Activated CD8-positive, alpha-beta T cell treated with anti-CD3 and anti-CD28 coated beads, Interleukin-2, amount 10 ng/mL, durations not matched to agents 7 days and 5 days (primary cell): ENCODE measurements around the gene MAB21L4. TPM values are rescaled to one million over a fixed set of nuclear protein-coding genes. Genes with fewer than 3 reads are reported as not detected.

Source experiments
- ATAC-seq: fragments of 150-1000 bp; cut with Tn5 transposase; one replicate; pipeline ENCODE4 v1.10.0; 2021; ENCODE audit warnings: moderate library complexity
- CTCF ChIA-PET: fragments of 350-600 bp; sonication (Branson Sonifier 250); formaldehyde crosslinking; loops from one replicate; lab custom pipeline; 2021; ENCODE audit warnings: antibody characterized with exemption; lab: Charles Lee
- POLR2A ChIA-PET: fragments of 350-600 bp; sonication (Branson Sonifier 250); formaldehyde crosslinking; loops from one replicate; lab custom pipeline; 2021; ENCODE audit warnings: antibody characterized with exemption; lab: Charles Lee
- DNase-seq: peaks from one replicate; pipeline ENCODE4 v3.0.0-alpha.2; 2020
- H3K27ac Mint-ChIP-seq: one replicate; pipeline ENCODE4 v1.8.0; 2021; ENCODE audit warnings: mild to moderate bottlenecking, mixed read lengths
- H3K27me3 Mint-ChIP-seq: one replicate; pipeline ENCODE4 v1.8.0; 2021; ENCODE audit warnings: low read depth, mixed read lengths
- H3K36me3 Mint-ChIP-seq: one replicate; pipeline ENCODE4 v1.8.0; 2021; ENCODE audit warnings: low read depth, mixed read lengths
- H3K4me1 Mint-ChIP-seq: one replicate; pipeline ENCODE4 v1.8.0; 2021; ENCODE audit warnings: low read depth, mixed read lengths
- H3K4me3 Mint-ChIP-seq: one replicate; pipeline ENCODE4 v1.8.0; 2021; ENCODE audit warnings: mild to moderate bottlenecking, mixed read lengths
- H3K9me3 Mint-ChIP-seq: one replicate; pipeline ENCODE4 v1.8.0; 2022; ENCODE audit warnings: mixed read lengths; ENCODE audit not compliant: insufficient read depth
- total RNA-seq, 2 experiments: library from RNA; stranded (reverse); gene quantifications; one replicate each; pipeline ENCODE4 v1.2.3, GENCODE V29; 2021

The MAB21L4 gene
- total RNA-seq, 2 experiments from 2014 or later, result not detected

DNA sequence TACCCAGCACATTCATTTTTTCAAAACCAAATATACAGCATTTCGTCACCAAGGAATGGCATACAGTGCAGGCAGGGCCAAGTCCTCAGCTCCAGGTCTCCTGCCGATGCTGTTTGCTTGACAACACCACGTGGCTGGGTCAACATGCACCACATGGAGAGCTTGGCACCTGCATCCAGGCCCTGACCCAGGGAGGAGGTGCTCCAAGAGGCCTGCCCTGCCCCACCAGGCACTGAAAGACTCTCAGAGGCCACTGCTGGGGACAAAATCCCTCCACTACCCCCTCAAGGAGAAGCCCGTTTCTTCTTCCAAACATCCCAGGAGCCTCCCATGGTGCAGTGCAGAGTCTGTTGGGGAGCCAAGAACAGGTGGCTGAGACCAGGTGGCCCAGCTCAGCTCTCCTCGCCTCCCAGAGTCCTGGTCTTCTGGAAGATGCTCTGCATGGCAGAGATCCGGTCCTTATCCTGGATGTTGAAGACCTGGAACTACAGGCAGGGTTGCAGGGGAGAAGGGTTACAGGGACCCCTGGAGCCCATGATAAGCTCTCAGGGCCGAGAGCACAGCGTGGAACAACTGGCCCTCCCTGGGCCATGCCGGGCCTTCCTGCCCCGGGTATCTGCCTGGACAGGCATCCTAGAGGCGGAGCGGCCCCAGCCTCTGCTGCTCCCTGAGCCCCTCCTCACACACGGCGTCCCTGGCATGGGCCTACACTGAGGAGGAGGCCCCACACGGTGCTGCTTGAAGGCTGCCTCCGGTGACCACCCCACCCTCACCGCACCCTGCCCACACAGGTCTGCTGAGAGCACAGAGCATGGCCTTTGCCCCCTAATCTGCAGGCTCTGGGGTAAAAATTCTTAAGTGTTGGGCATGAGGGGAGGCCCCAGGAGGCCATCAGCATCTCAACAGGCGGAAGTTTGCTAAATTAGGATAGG is 9.0 kb downstream of the MAB21L4 start:
- Mint-ChIP-seq H3K27ac (no peak overlapping the region), H3K27me3 (peaks cover 6% of the 10 kb centered on the region), H3K4me3 (no peak overlapping the region), H3K36me3 (no peaks in the 10 kb centered on the region), H3K4me1 (no peaks in the 10 kb centered on the region), H3K9me3 (no peaks in the 10 kb centered on the region)
- no peak for DNase-seq
- CTCF ChIA-PET, result no interaction called here
- ATAC-seq, result no peak
- POLR2A ChIA-PET, result no interaction called here

DNA sequence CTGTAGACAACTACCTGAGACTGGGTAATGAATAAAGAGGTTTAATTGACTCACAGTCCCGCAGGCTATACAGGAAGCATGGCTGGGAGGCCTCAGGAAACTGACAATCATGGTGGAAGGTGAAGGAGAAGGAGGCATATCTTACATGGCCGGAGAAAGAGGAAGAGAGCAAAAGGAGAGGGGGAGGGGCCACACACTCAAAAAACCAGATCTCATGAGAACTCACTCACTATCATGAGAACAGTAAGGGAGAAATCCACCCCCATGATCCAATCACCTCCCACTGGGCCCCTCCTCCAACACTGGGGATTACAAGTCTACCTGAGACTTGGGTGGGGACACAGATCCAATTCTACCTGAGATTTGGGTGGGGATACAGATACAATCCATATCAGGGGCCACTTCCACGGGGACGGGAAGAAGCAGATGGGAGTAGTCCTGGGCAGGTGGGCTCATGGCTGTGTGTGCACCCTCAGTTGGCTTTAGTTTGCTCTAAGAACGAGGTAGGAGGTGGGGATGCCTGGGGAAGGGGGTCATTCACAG is 9.9 kb downstream of the MAB21L4 start:
- POLR2A ChIA-PET, result no interaction called here
- DNase-seq (no peak), ATAC-seq (no peak)
- no peak overlapping the region for H3K27ac Mint-ChIP-seq
- peaks cover 7% of the 10 kb centered on the region for H3K27me3 Mint-ChIP-seq
- no peaks in the 10 kb centered on the region for H3K9me3 Mint-ChIP-seq
- H3K4me3 Mint-ChIP-seq, result no peak overlapping the region
- no peaks in the 10 kb centered on the region for H3K4me1 Mint-ChIP-seq
- no peaks in the 10 kb centered on the region for H3K36me3 Mint-ChIP-seq
- CTCF ChIA-PET, result no interaction called here

DNA sequence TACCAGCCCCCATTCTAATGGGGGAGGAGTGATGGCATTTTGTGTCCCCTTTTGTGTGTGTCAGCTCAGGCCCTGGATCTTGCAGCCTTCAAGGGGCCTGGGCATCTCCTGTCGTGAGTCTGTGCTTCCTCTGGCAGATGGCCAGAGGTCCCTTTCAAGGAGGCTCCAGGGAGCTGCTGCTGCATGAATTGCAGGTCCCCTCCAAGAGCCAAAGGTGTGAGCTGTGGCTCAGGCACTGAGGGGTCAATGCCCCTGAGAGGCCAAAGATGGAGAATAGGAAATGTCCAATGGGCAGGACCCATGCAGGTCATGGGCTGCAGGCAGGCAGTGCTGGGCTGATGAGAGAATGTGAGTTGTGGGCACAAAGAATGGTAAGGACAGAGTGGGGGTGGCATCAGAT is 10.4 kb downstream of the MAB21L4 start:
- no peak for ATAC-seq
- H3K4me1 Mint-ChIP-seq, result no peaks in the 10 kb centered on the region

DNA sequence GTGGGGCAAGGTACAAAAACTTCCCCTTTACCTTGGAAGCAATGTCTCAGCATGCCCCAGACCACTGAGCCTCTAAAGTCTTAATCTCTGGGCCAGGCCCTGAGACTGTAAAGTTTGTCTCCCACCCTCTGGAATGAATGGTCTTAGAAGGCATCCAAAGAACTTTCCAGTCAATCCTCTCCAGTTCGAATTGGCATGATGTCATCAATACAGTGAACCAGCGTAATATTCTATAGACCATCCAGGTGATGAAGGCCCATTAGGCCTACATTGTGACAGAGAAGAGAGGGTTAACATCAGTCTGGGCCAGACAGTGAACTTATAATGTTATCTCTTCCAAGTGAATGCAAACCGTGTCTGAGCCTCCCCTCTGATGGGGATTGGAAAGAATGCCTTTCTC is 11.2 kb downstream of the MAB21L4 start:
- ATAC-seq, result no peak
- no peaks in the 10 kb centered on the region for H3K9me3 Mint-ChIP-seq
- no peaks in the 10 kb centered on the region for H3K4me1 Mint-ChIP-seq
- no peak overlapping the region for H3K27ac Mint-ChIP-seq
- DNase-seq, result no peak
- ChIA-PET CTCF (no interaction called here), POLR2A (no interaction called here)
- no peak overlapping the region for H3K4me3 Mint-ChIP-seq
- peaks cover 12% of the 10 kb centered on the region for H3K27me3 Mint-ChIP-seq
- no peaks in the 10 kb centered on the region for H3K36me3 Mint-ChIP-seq

More for the DNA sequence above, 10.4 kb downstream of the MAB21L4 start:
- CTCF ChIA-PET, result no interaction called here
- Mint-ChIP-seq H3K27me3 (peaks cover 12% of the 10 kb centered on the region), H3K36me3 (no peaks in the 10 kb centered on the region), H3K27ac (no peak overlapping the region), H3K4me3 (no peak overlapping the region), H3K9me3 (no peaks in the 10 kb centered on the region)
- POLR2A ChIA-PET, result no interaction called here
- no peak for DNase-seq

DNA sequence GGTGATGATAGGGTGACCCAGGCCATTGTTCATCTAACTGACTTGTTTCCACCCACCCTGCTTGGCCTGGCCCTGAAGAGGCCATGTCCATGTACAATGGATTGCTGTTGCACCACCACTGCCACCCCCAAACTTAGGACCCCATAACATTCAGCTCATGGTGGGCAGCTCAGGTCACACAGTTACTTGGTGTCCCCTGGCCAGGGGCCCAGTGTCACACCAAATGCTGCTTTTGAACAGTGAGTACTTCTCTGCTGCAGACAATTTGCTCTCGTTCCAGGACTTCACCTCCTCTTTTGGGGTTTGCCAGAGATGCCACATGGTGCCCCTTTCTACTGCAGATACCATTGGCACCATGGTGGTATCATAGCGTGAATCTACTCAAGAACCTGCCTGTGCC is 11.7 kb downstream of the MAB21L4 start:
- H3K27ac Mint-ChIP-seq, result no peak overlapping the region
- H3K4me3 Mint-ChIP-seq, result no peak overlapping the region
- H3K9me3 Mint-ChIP-seq, result no peaks in the 10 kb centered on the region
- POLR2A ChIA-PET, result no interaction called here
- no peaks in the 10 kb centered on the region for H3K4me1 Mint-ChIP-seq
- DNase-seq (no peak), ATAC-seq (no peak)
- H3K27me3 Mint-ChIP-seq, result peaks cover 12% of the 10 kb centered on the region
- H3K36me3 Mint-ChIP-seq, result no peaks in the 10 kb centered on the region
- CTCF ChIA-PET, result no interaction called here

DNA sequence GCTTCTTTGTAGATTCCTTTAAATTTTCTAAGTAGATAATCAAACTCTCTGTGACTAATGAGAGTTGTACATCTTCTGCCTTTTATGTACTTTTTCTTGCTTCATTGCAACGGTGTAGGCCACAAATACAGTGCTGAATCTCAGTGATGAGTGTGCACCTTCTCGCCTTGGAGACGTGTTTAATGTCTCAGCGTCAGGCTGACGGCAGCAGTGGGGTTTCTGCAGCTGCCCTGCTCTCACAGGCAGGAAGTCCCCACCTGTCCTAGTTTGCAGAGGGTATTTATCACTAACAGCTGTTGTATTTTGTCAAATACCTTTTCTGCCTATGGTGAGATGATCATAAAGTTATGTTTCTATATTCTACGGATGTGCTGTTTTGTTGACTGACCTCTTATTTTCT is 14.0 kb downstream of the MAB21L4 start:
- Mint-ChIP-seq H3K4me3 (no peak overlapping the region), H3K4me1 (no peaks in the 10 kb centered on the region), H3K27ac (no peak overlapping the region), H3K27me3 (peaks cover 12% of the 10 kb centered on the region), H3K9me3 (no peaks in the 10 kb centered on the region), H3K36me3 (no peaks in the 10 kb centered on the region)
- CTCF ChIA-PET, result interaction anchor here (0.9 kb wide), 1 partner anchor 33 kb away, joined by 4 read pairs; no protein-coding TSS in a partner anchor
- DNase-seq (no peak), ATAC-seq (no peak)
- POLR2A ChIA-PET, result no interaction called here

DNA sequence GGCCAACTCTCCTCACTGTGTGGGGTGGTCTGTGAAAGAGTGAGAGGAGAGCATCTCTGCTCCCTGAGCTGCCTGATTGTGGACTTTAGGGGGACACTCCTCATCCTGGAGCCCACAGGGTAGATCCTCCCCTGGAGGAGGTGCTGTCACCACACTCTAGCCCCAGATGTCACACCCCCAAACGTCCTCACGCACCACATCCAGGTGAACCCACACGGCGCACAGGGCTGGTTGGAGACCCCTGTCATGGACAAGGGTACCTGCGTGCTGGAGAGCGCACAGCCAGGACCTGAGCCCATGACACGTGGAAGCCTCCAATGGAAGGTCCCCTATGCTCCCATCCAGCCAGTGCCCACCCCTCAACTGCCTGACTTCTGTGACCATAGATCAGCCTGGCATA is 16.9 kb downstream of the MAB21L4 start:
- Mint-ChIP-seq H3K4me1 (no peaks in the 10 kb centered on the region), H3K9me3 (no peaks in the 10 kb centered on the region), H3K4me3 (no peak overlapping the region), H3K36me3 (no peaks in the 10 kb centered on the region), H3K27me3 (peaks cover 12% of the 10 kb centered on the region), H3K27ac (no peak overlapping the region)
- ChIA-PET POLR2A (no interaction called here), CTCF (no interaction called here)
- no peak for ATAC-seq
- no peak for DNase-seq

DNA sequence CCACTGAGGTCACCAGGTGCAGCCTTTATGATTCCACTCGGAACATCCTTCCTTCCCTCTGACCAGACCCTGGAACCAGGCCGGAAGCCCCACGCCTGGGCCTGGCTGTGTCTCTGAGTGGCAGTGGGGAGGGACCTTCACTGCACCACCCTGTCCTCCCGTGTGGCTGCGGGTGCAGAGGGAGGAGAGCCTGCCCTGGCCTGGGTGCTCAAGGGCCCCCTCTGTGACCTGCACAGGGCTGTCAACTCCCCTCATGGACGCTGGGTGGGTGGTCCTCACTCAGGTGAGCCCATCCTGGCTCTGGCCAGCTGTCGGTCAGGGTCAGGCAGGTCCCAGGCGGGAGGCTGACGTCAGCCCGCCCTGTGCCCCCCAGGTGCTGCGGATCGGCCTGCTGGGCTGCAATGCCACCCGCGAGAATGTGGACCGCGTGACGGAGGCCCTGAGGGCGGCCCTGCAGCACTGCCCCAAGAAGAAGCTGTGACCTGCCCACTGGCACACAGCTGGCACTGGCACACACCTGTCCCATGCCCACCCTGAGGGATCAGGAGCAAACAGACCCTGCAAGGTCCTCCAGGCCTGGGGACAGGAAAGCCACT is 17.5 kb downstream of the MAB21L4 start:
- Mint-ChIP-seq H3K9me3 (no peaks in the 10 kb centered on the region), H3K36me3 (no peaks in the 10 kb centered on the region), H3K27me3 (peaks cover 11% of the 10 kb centered on the region), H3K4me3 (no peak overlapping the region), H3K4me1 (no peaks in the 10 kb centered on the region), H3K27ac (no peak overlapping the region)
- DNase-seq (no peak), ATAC-seq (no peak)
- ChIA-PET POLR2A (no interaction called here), CTCF (no interaction called here)

DNA sequence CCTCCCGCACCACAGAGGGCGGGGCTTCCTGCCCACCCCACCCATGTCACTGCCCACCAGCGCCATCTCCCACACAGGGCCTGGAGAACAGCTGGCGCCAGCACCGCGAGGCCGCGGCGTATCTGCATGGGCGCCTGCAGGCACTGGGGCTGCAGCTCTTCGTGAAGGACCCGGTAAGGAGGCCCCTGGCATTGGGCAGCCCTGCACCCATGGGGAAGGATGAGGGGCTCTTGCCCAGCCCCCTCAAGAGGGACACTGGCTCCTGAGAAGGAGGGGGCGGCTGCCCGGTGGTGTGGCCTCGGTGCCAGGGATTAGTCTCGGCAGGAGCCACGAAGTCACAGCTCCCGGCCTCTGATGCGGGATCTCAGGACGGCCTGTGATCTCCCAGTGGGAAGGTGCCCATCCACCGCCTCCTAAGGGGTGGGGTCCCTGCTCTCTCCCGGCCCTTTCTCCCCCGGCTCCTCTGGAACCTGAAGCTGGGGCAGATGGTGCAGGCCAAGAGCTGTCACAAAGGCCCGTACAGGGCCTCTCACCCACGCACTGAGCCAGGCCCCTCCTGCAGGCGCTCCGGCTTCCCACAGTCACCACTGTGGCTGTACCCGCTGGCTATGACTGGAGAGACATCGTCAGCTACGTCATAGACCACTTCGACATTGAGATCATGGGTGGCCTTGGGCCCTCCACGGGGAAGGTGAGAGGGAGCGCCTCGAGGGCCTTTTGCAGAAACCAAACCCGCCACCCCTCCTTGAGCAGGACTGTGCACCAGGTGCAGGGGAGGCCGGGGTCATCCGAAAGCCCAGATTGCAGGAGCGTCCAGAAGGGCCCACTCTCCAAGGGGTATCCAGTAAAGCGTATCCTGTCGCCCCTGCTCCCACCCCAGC is 18.3 kb downstream of the MAB21L4 start:
- Mint-ChIP-seq H3K9me3 (no peaks in the 10 kb centered on the region), H3K36me3 (no peaks in the 10 kb centered on the region), H3K4me3 (no peak overlapping the region), H3K27me3 (peaks cover 8% of the 10 kb centered on the region), H3K27ac (no peak overlapping the region), H3K4me1 (no peaks in the 10 kb centered on the region)
- POLR2A ChIA-PET, result no interaction called here
- ATAC-seq, result no peak
- CTCF ChIA-PET, result no interaction called here
- DNase-seq, result no peak

DNA sequence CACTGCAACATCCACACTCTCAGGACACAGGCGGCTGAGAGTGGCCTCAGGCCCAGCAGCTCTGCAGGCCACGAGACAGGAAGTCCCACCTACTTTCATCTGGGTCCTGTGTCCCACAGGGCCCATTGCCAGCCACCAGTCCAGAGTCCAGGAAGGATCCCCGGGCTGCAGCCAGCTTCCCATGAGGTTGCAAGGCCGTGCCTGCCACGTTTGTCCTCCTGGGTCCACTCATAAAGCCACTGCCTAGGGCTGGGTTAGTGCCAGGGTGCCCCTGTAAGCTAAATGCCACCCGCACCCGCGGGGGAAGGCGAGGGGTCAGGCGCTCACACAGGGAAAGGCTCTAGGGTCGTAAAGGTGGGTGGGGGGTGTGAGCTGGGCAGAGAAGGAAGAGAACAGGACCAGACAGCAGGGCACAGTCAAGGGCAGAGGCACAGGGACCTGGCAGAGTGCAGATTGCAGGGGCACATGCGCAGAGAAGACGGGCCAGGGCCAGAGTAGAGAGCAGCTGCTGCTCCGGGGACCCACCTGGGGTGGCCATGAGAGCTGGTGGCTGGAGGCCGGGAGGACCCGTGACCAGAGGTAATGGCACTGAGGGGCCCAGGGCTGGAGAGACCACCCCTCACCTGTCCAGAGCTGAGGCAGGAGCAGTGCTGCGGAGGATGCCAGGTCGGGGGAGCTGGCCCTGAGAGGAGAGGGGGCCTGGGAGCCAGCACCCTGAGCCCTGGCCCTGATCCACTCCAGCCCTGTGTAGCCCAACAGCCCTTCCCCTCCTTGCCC is 19.3 kb downstream of the MAB21L4 start:
- H3K4me3 Mint-ChIP-seq, result no peak overlapping the region
- no peaks in the 10 kb centered on the region for H3K36me3 Mint-ChIP-seq
- no peak overlapping the region for H3K27ac Mint-ChIP-seq
- no peak for ATAC-seq
- CTCF ChIA-PET, result no interaction called here
- DNase-seq, result no peak
- H3K9me3 Mint-ChIP-seq, result no peaks in the 10 kb centered on the region
- peaks cover 6% of the 10 kb centered on the region for H3K27me3 Mint-ChIP-seq
- H3K4me1 Mint-ChIP-seq, result no peaks in the 10 kb centered on the region
- POLR2A ChIA-PET, result no interaction called here

DNA sequence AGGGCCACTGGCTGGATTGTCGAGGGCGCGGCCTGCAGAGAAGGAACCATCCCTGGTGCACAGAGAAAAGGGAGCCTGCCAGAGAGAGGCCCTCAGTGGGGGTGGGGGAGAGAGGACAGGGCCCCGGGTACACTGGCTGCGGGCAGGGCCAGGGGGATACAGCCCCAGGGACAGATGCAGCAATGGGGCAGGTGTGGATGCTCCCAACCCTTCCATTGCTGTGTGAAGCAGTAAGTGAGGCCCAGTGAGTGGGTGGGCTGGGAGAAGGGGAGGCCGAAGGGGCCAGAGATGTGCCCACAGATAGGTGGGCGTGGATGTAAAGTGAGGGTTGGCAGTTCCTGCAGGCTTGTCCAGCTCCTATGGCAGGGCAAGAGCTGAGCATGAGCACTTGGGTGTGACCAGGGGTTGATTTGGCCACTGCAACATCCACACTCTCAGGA is 19.9 kb downstream of the MAB21L4 start:
- no peaks in the 10 kb centered on the region for H3K36me3 Mint-ChIP-seq
- CTCF ChIA-PET, result no interaction called here

More for the DNA sequence above, 19.9 kb downstream of the MAB21L4 start:
- POLR2A ChIA-PET, result no interaction called here
- Mint-ChIP-seq H3K4me3 (no peak overlapping the region), H3K27ac (no peak overlapping the region), H3K9me3 (no peaks in the 10 kb centered on the region), H3K27me3 (peaks cover 4% of the 10 kb centered on the region), H3K4me1 (no peaks in the 10 kb centered on the region)
- ATAC-seq, result no peak
- DNase-seq, result no peak
